Lung (tissue), 12 donors: ENCODE results near the gene AKT1S1. TPM values are rescaled to one million over a fixed set of nuclear protein-coding genes. Genes with fewer than 3 reads are reported as not detected.

ENCODE experiments used
- ATAC-seq: fragments of 200-7000 bp; cut with Tn5 transposase; one replicate; pipeline ENCODE4 v1.9.1; 2020; ENCODE audit warnings: moderate number of reproducible peaks; ENCODE audit not compliant: insufficient read depth, low FRiP score
- DNase-seq, 3 donors: peaks; one replicate each; pipeline ENCODE4 v3.0.0-alpha.2; 2013 to 2017
- H3K27ac ChIP-seq, 2 donors: one replicate each; pipeline ENCODE4 v1.5.1; 2013; ENCODE audit warnings: mild to moderate bottlenecking in 2 of 2, moderate library complexity in 2 of 2, control low read depth in 1 of 2, inconsistent platforms in 1 of 2, low read depth in 1 of 2, low read length in 1 of 2
- H3K27me3 ChIP-seq, 3 donors: one replicate each; pipeline ENCODE4 v1.5.1; 2013; ENCODE audit warnings: low read length in 2 of 3; ENCODE audit not compliant: control insufficient read depth in 3 of 3, insufficient read depth in 3 of 3
- H3K36me3 ChIP-seq, 4 donors: one replicate each; pipeline ENCODE4 v1.5.1; 2013; ENCODE audit warnings: low read length in 4 of 4, mild to moderate bottlenecking in 1 of 4, moderate library complexity in 1 of 4; ENCODE audit not compliant: control insufficient read depth in 4 of 4, insufficient read depth in 4 of 4
- H3K4me1 ChIP-seq, 5 donors: one replicate each; pipeline ENCODE4 v1.5.1; 2013; ENCODE audit warnings: low read length in 5 of 5, mild to moderate bottlenecking in 2 of 5, moderate library complexity in 1 of 5; ENCODE audit not compliant: control insufficient read depth in 5 of 5, insufficient read depth in 5 of 5
- H3K4me3 ChIP-seq: one replicate; pipeline ENCODE4 v1.5.1; 2013; ENCODE audit warnings: mild to moderate bottlenecking, control low read depth, moderate library complexity
- H3K9ac ChIP-seq, 2 donors: one replicate each; pipeline ENCODE4 v1.5.1; 2013; ENCODE audit warnings: low read length in 2 of 2, control low read depth in 1 of 2; ENCODE audit not compliant: insufficient read depth in 1 of 2
- H3K9me3 ChIP-seq, 4 donors: one replicate each; pipeline ENCODE4 v1.5.1; 2013; ENCODE audit warnings: low read length in 3 of 4, mild to moderate bottlenecking in 1 of 4, moderate library complexity in 1 of 4; ENCODE audit not compliant: control insufficient read depth in 4 of 4, insufficient read depth in 3 of 4
- WGBS, 2 donors: extraction: QIAGEN DNeasy Blood & Tissue Kit; methylation state at CpG; one replicate each; pipeline ENCODE4 v1.1.7; 2013; 5-methylcytosine and 5-hydroxymethylcytosine counted together
- polyA plus RNA-seq, 2 donors: library from polyadenylated mRNA; stranded (reverse); fragments of 200-250 nt; gene quantifications; one replicate each; pipeline ENCODE4 v1.2.1, GENCODE V29; 2013
- total RNA-seq, 2 donors: library from RNA; depleted of rRNA in 1 of 2; stranded (reverse); fragments of >200 nt in 1 of 2; gene quantifications; one replicate each; pipeline ENCODE4 v1.2.1, GENCODE V29; 2014 to 2021
- TF ChIP-seq, protein P1 (sequence below): IDR thresholded peaks from 2 replicates; pipeline ENCODE4 v1.5.1; 2012; ENCODE audit warnings: mild to moderate bottlenecking; ENCODE audit errors: control extremely low read depth, extremely low read depth
- donor health status: control.
- donor health status: control.
- donor health status: Bipolar disorder and iron deficiency.
- donor health status: healthy.
- donor health status: DM: yes; HTN: yes; CAD: no.

The AKT1S1 gene
- total and polyA plus RNA-seq, 4 donors, result 6.7 to 46.4 (median 35.9) TPM

DNA sequence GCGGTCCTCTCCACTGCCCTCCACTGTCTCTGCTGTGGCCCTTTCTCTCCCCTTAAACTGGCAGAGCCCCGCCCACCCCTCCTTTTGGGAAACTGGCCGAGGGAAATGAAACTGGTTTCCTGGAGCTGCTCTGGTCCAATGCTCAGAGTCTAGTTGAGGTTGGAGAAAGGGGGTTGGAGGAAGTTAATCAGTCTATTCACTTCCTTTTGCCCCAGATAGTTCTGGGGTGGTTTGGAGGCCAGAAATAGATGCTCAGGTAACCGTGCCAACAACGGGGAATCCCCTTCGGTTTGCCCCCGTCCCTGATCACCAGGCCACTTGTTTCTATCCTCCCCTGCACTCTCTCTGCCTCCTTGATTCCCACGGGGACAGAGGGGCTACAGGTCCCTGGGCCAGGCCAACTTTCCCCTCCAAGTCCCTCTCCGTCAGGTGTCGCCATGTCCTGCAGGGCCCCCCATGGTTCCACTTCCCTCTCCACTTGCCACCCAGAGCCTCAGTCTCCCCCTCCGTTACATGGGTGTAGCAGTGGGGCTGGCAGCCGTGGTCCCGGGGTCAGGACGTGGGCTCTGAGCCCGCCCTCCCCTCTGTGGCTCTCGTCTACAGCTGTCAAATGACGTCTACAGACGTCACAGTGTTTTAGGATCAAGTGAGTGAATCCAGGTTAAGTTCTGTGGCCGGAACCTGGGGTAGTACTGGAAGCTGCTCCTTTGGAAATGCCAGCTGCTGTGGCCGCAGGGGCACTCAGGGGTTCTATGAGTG, 19.9 kb upstream of the AKT1S1 start, which contains the start of gene IL4I1:
TSS of gene IL4I1 (minus strand) at position 25 of the 759 bp plus-strand sequence. CDS start 727 bp downstream, outside the sequence.
- ATAC-seq (peak; percentile 28), DNase-seq (no peak)
- WGBS, 2 donors, result 16 to 27% methylated on average over 20 of the region's 20 CpGs
- Histone ChIP-seq H3K9ac (no peak within 1 kb of the TSS), H3K9me3 (no peaks in the 10 kb centered on the region), H3K4me1 (peaks cover 0 to 6% (median 0%) of the 10 kb centered on the region in 5 donors), H3K27me3 (peaks cover 0 to 7% (median 0%) of the 10 kb centered on the region in 3 donors), H3K27ac (peak within 1 kb of the TSS in 1 of 2 donors; percentile 10), H3K4me3 (no peak within 1 kb of the TSS), H3K36me3 (no peaks in the 10 kb centered on the region)
- TF ChIP-seq, protein P1, sequence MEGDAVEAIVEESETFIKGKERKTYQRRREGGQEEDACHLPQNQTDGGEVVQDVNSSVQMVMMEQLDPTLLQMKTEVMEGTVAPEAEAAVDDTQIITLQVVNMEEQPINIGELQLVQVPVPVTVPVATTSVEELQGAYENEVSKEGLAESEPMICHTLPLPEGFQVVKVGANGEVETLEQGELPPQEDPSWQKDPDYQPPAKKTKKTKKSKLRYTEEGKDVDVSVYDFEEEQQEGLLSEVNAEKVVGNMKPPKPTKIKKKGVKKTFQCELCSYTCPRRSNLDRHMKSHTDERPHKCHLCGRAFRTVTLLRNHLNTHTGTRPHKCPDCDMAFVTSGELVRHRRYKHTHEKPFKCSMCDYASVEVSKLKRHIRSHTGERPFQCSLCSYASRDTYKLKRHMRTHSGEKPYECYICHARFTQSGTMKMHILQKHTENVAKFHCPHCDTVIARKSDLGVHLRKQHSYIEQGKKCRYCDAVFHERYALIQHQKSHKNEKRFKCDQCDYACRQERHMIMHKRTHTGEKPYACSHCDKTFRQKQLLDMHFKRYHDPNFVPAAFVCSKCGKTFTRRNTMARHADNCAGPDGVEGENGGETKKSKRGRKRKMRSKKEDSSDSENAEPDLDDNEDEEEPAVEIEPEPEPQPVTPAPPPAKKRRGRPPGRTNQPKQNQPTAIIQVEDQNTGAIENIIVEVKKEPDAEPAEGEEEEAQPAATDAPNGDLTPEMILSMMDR, result no peak

DNA sequence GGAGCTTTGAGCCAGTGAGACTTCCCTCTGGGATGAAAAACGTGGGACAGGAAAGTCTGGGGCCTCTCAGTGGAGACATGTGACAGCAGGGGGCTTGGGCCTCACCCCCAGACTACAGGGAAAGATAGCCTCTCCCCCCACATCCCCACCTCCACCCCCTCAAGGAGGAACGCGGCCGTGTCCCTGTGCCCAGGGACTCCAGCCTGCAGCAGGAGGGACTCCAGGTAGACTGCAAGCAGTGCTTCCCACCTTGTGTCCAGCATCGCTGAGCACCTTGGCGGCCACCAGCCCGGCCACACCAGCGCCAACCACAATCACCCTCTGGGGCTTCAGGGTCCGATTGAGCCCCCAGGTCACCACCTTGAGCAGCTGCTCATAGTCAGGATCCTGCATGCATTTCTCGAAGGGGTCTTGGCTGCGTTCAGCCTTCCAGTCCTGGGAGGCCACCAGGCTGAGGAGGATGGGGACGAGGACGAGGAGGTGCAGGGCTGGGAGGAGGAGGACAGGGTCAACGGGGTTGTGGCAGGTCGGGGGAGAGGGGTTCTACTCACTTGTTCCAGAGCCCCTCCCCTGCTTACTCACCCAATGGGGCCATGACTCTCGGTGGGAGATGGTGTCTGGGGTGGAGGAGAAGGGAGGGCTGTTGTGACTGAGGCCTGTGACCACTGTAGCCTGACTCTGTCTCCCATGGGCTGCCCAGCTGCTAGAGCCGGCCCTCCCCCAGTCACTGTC, 18.6 kb upstream of the AKT1S1 start:
- Histone ChIP-seq H3K36me3 (no peaks in the 10 kb centered on the region), H3K27me3 (peaks cover 0 to 7% (median 0%) of the 10 kb centered on the region in 3 donors), H3K9ac (no peak overlapping the region), H3K4me1 (peaks cover 0 to 6% (median 0%) of the 10 kb centered on the region in 5 donors), H3K27ac (no peak overlapping the region), H3K4me3 (no peak overlapping the region), H3K9me3 (no peaks in the 10 kb centered on the region)
- ATAC-seq (no peak), DNase-seq (no peak)
- TF ChIP-seq, protein P1, result no peak
- 71 to 78% methylated on average over 17 of the region's 17 CpGs for WGBS, 2 donors

DNA sequence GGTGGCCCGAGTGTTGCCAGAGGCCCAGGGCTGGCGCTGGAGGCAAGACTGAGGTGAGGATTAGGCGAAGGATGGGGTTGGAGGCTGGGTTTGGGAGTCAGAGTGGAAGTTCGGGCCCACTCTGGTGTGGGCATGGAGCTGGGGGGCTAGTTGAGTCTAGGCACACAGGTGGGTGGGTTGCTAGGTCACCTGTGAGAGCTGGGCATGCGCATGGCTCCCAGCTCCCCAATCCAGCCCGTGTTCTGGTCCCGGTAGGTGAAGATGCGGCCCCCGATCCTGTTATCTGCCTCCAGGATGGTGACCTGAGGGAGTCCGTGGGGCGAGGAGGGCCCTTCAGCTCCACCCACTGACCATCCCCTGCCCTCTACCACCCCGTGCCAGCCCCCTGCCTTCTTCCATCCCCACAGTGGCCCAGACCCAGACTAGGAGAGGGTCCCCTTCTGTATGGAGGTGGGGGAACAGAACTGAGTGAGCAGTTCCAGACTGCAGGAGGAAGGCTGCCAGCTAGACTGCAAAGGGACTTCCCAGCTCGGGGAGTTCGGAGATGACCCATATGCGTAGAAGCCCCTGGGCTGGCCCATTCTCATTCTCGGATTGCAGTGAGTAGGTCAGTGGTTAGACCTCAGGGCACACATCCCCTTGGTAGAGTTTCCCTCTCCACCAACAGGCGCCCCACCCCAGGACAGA, 17.9 kb upstream of the AKT1S1 start:
- ATAC-seq (no peak), DNase-seq (no peak)
- Histone ChIP-seq H3K9ac (no peak overlapping the region), H3K4me1 (peaks cover 0 to 11% (median 0%) of the 10 kb centered on the region in 5 donors), H3K36me3 (no peaks in the 10 kb centered on the region), H3K27ac (no peak overlapping the region), H3K9me3 (no peaks in the 10 kb centered on the region), H3K4me3 (no peak overlapping the region), H3K27me3 (peaks cover 0 to 7% (median 0%) of the 10 kb centered on the region in 3 donors)
- WGBS, 2 donors, result 84 to 89% methylated on average over 17 of the region's 17 CpGs
- TF ChIP-seq, protein P1, result no peak
